Measurements from ENCODE around the gene EMP1.
A peak's percentile ranks its signal among the peaks of the same experiment; 100 is the strongest.
"Not testable (repeated sequence)": the region's sequence is repeated elsewhere in the genome, so short reads cannot be mapped to it uniquely, and the experiment has no call there.

Gene EMP1

DNA sequence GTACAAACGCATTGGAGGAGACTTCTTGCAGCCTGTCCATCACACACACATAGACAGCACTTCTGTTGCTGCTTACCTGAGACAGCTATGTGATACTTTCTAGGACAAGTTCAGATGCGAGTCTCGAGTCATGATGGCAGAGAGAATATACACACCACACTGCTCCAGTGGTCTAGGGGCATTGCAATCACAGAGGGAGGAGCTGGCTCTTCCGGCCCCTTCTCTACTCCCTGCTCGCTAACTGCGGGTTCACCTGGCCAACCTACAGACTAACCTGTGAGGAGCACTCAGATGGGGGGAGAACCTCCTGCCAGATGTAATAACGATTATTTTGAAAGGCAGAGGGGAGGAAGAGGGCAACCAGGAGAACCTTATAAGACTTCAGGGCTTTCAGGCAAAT, 30.7 kb downstream of the EMP1 start:
- no peak for DNase-seq

- no peak for DNase-seq
Observed at GRCh38 chr12:13228579-13228978, 32.1 kb downstream of the EMP1 start.

DNA sequence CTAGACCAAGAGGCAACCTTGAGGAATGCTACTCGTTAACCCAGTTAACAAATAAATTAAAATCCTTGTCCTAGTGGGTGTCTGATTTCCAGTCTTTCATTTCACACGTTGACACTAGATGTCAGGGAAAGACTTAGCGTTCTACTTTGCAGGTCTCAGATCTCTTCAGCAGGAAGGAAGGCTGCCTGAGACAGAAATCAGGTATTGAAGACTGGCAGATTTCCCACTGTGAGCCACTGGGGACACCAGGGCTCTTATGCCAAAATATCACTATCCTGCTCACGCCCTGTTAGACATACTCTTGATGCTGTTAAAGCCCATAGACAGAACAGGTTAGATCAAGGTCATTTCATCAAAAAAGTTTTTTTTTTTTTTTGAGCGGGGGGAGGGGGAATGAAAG, 33.0 kb downstream of the EMP1 start:
- DNase-seq, result no peak

DNA sequence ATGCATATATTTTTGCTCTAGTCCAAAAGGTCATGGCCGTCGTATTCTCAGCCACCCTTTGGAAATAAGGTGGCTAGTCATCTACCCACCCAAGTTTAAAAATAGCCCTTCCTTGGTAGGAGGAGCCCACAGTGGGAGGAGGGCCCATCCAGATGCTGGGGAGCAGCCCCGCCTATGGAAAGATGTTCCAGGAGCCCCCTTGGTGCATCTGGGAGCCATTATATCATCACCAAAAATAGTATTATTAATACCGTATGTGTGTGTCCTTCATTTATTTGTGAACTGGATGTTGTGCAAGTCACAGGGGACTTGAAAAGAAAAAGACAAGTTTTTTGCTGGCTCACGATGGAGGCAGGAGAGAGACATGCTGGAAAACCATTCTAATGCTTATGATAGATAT, 34.0 kb downstream of the EMP1 start:
- no peak for DNase-seq

GRCh38 chr12:13233830-13234641, 37.5 kb downstream of the EMP1 start:
- DNase-seq, result peak; percentile 45

DNA sequence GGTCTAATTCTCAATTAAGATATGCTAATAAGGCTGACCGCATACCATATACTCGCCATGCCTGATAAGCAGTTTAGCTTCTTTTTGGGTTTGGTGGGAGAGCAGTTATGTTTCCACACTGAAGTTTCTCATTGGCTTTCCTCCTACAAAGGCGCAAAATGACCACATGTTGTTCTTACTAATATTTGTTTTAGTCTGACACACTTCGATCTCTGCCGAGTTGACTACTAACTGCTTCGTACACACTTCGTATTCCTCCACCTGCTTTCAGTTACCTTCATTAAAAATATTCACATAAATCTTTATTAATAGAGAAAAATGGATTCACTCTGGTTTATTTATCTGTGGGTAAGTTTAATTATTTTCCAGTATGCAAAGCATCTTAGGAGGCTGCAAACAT, 41.7 kb downstream of the EMP1 start:
- DNase-seq, result no peak

- DNase-seq, result no peak
Observed at GRCh38 chr12:13241833-13242488, 45.4 kb downstream of the EMP1 start.

DNA sequence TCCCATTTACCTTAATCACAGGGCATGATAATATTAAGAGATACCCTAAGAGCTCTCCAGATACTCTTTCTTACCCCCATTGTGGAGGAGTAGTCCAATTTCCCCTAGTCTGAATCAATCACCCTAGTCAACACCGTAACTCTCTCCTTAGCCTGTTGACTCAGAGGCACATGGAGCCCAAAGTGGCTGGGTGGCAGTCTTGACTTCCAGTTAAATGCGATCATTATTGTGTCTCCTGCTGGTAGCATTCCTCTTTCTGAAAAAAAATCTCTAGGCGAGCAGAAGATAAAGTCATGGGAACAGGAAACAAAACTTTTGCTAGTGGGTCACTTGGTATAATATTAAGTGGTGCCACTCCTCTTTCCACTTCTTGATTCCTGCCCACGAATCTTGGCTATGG, 46.4 kb downstream of the EMP1 start:
- no peak for DNase-seq

DNA sequence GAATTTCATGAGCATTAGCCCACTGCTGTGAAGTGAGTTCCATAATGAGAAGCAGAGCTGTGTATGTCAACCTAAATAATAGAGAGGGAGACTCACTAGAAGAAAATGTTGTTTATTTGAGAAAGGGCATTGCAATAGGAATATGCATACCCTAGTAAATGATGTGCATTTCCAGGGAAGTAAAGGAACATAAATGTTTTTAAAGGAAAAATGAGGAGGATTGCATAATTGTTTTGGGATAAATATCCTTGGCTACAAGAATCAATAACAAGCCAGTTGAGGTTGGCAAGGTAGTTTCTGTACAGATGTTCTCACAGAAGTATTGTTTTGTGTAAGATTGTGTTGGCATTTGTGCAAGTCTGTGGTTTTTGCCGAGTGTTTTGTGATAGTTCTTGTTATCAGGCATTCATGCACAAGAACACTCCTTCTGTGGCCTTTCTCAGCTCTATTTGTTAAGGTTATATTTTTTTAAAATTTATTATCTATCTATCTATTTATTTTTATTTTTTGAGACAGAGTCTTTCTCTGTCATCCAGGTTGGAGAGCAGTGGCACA, 47.1 kb downstream of the EMP1 start:
- no peak for DNase-seq

DNA sequence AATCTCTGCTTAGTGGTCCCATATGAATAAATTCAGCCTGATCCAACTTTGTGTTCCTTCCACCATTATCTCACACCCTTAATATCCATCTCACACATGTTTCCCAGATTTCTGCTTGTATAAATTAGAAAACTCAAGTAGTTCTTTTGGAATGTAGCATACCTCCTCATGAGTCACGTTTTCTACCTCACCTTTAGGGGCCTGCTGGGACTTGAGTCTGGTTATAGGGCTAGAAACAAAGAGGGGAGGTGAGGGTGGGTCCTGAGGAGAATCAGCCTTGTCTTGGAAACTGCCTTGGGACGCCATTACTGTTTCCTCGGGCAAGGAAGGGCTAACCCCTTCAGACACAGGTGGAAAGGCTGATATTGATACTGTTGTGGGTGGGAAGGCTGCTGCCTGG, 51.1 kb downstream of the EMP1 start:
- no peak for DNase-seq

DNA sequence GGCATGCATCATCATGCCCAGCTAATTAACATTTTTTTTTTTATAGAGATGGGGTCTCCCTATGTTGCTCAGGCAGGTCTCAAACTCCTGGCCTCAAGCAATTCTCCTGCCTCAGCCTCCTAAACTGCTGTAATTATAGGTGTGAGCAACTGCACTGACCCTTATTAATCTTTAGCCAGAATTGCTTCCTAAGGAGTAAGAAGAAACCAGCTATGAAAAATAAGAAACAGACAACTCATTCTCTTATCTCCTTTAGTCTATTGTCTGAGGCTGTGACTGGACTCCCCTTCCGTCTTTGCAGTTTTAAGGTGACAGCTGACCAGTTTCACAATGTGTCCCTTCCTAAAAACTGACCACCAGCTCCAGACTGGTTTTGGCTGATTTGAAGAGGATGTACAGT, 52.4 kb downstream of the EMP1 start:
- no peak for DNase-seq

GRCh38 chr12:13250416-13250815, 53.9 kb downstream of the EMP1 start:
- no peak for DNase-seq

DNA sequence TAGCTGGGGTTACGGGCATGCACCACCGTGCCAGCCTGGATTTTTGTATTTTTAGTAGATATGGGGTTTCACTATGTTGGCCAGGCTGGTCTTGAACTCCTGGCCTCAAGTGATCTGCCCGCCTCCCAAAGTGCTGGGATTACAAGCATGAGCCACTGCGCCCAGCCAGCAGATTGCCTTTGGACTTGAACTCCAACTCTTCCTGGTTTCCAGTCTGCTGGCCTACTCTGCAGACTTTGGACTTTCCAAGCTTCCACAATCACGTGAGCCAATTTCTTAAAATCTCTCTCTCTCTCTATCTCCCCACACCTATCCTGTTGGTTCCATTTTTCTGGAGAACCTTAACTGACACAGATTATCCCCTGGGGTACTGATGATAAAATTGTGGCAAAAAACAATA, 55.0 kb downstream of the EMP1 start:
- no peak for DNase-seq

DNA sequence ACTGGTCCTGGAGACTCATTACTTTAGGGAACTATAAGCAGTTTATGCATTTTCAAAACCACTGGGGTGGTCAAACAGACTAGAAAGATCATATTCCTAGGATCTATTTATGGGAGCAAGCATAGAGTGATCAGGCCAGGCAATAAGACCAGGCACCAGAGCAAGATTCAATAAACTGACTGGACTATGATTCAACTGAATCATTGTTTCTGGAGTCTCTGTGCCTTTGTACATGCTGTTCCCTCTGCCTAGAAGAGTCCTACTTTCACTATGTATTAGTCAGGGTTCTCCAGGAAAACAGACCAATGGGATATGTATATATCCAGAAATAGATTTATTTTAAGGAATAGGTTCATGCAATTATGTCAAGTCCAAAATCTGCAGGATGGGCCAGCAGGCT, 55.5 kb downstream of the EMP1 start:
- DNase-seq, result no peak

DNA sequence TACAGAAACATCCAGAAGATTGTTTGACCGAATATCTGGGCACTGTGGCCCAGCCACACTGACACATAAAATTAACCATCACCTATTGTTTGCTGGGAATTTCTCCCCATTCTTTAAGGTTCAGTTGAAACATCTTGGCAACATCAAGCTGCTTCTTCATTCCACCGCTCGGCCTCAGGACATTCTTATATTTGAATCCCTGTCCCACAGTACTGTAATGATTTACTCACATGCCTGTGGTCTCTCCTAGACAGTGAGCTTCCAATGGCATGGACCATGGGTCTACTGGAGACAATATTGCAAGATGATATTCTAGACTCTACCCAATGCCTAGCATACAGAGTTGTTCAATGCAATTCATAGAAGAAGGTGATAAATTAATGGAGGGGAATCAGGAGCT, 56.1 kb downstream of the EMP1 start:
- no peak for DNase-seq

DNA sequence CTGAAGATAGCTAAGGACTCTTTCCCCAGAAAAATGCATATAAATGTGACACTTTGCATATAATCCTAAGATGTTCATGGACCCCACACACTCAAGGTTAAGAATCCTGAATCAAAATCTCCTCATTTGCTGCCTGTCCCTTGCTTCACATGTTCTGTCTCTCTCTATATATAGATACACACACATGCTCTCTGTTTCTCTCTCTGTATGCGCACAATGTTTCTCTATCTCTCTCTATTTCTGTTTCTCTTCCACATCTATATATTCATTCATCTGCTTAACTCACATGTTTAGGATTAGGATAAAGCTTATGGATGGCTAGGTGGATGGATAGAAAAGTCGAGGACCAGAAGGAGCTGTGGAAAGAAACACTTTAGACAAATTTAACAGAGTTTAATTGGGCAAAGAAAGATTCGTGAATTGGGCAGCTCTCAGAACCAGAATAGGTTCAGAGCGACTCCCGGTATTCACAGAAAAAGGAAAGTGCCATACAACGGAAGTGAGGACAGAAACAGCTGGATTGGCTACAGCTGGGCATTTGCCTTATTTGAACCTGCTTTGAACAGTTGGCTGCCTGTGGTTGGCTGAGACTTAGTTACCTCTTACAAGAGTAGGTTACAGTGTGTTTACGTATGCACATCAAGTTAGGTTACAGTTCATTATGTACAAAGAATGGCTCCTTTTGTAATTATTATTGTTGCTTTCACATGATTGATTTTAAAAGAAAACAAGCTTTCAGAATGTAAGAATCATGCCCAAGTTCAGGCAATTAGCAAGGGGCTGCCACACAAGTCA, 57.6 kb downstream of the EMP1 start:
- no peak for DNase-seq

GRCh38 chr12:13255792-13256691, 59.5 kb downstream of the EMP1 start:
- DNase-seq, result peak; percentile 72

DNA sequence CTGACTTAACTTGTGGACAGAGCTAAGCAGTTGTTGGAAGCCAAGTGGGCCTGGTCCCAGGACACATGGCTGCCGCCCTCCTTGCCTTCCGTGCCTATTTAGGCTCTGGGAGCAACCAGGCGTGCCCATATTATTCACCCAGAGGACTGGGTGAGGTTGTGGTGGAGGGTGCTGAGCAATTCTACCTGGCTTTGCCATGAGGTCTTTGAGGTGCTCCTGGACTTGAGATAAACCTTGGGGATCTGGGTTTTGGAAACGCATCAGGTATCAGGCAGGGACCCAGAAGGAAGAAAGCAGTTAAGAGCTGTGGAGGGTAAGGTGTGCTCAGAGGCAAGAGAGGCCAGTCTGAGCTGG, 60.1 kb downstream of the EMP1 start:
- DNase-seq, result no peak

DNA sequence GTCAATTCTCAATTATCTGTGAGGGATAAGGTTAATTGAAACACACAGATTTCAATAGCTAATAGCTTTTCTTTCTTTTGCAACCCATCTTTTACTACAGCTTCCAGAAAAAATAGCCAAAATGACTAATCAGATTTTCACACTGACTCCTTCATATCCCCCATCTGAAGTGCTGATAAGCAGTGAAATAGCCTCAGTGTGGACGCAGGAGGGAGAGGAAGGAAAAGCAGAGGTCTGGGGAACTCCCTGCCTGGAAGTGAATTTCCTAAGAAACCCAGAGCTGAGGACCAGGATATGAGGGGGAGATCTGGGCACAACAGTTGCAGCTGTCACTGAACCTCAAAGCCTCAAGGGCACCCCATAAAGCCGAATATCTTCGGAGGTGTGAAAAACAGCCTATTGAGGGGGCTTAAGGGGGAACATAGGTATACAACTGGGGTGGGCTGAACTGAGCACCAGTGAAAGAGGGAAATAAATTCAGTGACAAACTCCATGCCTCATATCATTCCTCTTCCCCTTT, 60.9 kb downstream of the EMP1 start:
- no peak for DNase-seq

- no peak for DNase-seq
Observed at GRCh38 chr12:13258197-13258596, 61.7 kb downstream of the EMP1 start.

GRCh38 chr12:13258717-13259119, 62.2 kb downstream of the EMP1 start:
- no peak for DNase-seq

DNA sequence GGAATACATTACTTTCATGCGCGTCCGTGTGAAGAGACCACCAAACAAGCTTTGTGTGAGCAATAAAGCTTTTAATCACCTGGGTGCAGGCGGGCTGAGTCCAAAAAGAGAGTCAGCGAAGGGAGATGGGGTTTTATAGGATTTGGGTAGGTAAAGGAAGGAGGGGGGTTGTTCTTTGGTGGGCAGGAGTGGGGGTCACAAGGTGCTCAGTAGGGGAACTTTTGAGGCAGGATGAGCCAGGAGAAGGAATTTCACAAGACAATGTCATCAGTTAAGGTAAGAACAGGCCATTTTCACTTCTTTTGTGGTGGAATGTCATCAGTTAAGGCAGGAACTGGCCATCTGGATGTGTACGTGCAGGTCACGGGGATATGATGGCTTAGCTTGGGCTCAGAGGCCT, 63.1 kb downstream of the EMP1 start:
- not testable (repeated sequence) for DNase-seq

Measured in CD4-positive, alpha-beta T cell treated with Interleukin-10 for 1 hour (primary cell).